NCI-H82 (cell line): ENCODE results near the gene CPA4.
"Not testable (repeated sequence)": the region's sequence is repeated elsewhere in the genome, so short reads cannot be mapped to it uniquely, and the experiment has no call there.

ENCODE experiments used
- DNase-seq: peaks from one replicate; lab custom pipeline; 2025; lab: John Stamatoyannopoulos, UW

Gene CPA4, protein sequence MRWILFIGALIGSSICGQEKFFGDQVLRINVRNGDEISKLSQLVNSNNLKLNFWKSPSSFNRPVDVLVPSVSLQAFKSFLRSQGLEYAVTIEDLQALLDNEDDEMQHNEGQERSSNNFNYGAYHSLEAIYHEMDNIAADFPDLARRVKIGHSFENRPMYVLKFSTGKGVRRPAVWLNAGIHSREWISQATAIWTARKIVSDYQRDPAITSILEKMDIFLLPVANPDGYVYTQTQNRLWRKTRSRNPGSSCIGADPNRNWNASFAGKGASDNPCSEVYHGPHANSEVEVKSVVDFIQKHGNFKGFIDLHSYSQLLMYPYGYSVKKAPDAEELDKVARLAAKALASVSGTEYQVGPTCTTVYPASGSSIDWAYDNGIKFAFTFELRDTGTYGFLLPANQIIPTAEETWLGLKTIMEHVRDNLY

DNA sequence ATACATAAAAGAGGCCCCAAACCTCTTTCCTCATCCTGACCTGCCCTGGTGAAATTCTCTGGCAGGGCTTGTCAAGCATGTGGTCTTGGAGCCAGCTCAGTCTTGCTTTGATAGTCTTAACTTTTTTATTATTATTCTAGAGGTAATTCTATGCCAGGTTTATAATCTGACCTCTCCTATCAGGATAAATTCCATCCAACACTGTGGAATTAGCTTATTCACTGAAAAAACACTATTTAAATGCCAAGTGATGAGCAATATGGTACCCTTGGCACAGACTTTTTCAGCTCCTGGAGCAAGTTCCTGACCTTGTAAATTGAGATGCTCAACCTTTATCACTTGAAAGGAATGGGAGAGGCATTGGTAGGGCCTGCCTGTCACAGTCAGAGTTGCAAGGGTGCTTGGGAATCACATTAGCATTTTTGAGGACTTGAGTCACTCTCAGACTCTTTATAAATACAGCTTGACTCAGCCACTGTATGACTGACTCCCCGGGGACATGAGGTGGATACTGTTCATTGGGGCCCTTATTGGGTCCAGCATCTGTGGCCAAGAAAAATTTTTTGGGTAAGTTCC is at the start of gene CPA4:
Gene CPA4 (plus strand): TSS at position 480 of the 576 bp plus-strand sequence. CDS start 20 bp downstream, at position 500.
- DNase-seq = no peak

DNA sequence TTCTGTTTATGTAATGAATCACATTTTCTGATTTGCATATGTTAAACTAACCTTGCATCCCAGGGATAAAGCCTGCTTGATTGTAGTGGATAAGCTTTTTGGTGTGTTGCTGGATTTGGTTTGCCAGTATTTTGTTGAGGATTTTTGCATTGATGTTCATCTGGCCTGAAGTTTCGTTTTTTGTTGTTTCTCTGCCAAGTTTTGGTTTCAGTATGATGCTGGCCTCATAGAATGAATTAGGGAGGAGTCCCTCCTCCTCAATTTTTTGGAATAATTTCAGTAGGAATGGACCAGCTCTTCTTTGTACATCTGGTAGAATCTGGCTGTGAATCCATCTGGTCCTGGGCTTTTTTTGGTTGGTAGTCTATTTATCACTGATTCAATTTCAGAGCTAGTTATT is 49.5 kb upstream of the CPA4 start:
- DNase-seq = not testable (repeated sequence)

DNA sequence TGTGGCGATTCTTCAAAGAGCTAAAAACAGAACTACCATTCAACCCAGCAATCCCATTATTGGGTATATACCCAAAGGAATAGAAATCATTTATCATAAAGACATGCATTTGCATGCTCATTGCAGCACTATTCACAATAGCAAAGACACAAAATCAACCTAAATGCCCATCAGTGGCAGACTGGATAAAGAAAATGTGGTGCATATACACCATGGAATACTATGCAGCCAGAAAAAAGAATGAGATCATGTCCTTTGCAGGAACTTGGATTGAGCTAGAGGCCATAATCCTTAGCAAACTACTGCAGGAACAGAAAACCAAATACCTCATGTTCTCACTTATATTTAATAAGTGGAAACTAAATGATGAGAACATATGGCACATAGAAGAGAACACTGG is 46.5 kb upstream of the CPA4 start:
- DNase-seq = not testable (repeated sequence)

DNA sequence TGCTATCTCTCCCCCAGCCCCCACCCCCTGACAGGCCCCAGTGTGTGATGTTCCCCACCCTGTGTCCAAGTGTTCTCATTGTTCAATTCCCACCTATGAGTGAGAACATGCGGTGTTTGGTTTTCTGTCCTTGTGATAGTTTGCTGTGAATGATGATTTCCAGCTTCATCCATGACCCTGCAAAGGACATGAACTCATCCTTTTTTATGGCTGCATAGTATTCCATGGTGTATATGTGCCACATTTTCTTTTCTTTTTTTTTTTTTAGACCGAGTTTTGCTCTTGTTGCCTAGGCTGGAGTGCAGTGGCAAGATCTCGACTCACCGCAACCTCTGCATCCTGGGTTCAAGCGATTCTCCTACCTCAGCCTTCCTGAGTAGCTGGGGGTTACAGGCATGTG is 44.1 kb upstream of the CPA4 start:
- DNase-seq = not testable (repeated sequence)

DNA sequence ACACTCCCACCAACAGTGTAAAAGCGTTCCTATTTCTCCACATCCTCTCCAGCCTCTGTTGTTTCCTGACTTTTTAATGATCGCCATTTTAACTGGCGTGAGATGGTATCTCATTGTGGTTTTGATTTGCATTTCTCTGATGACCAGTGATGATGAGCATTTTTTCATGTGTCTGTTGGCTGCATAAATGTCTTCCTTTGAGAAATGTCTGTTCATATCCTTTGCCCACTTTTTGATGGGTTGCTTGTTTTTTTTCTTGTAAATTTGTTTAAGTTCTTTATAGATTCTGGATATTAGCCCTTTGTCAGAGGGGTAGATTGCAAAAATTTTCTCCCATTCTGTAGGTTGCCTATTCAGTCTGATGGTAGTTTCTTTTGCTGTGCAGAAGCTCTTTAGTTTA is 43.3 kb upstream of the CPA4 start:
- DNase-seq = not testable (repeated sequence)

DNA sequence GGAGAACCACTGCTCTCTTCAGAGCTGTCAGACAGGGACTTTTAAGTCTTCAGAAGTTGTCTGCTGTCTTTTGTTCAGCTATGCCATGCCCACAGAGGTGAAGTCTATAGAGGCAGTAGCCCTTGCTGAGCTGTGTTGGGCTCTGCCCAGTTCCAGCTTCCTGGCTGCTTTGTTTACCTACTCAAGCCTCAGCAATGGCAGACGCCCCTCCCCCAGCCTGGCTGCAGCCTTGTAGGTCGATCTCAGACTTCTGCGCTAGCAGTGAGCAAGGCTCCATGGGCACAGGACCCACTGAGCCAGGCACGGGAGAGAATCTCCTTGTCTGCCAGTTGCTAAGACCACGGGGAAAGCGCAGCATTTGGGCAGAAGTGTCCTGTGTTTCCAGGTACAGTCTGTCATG is 38.4 kb upstream of the CPA4 start:
- no peak for DNase-seq

DNA sequence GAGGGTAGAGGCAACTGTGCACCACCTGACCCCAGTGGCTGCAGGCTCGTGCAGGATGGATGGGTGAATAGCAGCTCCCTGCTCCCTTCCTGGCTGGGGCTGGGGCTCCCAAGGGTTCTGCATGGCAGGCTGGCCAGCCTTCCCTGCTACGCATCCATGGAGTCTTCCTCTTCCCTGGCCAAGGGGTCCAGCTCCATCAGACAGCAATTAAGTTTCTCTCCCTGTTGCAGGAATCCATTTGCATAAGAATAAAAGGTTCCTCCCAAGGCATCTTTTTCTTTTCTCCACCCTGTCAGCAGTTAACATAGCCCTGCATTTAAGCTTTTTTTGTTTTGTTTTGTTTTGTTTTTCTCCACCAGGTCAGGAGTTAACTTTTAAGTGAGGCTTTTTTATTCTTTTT is 36.3 kb upstream of the CPA4 start:
- DNase-seq = no peak

DNA sequence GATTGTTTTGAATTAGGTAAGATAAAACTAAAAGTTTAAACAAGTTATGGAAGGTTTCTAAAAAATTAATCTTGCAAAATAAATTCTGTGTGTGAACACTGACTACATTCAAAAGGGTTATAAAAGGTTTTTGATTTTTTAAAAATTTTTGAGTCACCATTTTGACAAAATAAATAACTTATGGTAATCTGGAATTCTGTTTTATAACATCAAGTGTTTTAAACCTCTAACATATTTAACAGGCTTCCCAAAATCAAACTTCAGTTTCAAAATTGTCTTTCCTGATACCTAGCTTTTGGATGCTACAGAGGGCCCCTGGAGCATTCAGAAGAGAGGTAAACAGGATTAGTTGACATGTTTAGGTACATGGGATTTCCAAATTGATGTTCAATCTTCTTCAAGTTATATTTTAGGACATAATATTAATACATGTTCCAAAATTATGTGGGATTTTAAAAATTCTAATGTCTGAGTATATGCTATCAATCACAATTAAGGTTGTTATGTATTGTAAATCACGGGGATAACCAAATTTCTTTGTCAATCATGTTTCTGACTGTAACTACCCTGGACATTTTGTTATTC is 34.4 kb upstream of the CPA4 start:
- DNase-seq = no peak

DNA sequence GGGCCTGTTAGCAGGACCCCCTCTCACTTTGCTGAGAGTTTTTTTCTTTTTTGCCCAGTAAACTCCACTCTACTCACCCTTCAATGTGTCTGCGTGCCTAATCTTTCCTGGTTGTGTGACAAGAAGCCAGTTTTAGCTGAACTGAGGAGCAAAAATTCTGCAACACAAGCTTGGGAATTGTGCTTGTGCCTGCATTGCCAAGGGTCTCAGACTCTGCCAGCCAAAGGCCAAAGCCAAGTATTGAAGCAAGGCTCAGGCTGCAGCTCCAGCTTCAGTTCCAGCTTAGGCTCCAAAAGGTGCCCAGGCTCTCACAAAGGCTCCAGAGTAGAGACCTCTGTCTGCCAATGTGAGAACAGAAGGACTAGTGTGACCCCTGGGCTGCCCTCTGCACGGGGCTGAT is 30.5 kb upstream of the CPA4 start:
- DNase-seq = no peak

DNA sequence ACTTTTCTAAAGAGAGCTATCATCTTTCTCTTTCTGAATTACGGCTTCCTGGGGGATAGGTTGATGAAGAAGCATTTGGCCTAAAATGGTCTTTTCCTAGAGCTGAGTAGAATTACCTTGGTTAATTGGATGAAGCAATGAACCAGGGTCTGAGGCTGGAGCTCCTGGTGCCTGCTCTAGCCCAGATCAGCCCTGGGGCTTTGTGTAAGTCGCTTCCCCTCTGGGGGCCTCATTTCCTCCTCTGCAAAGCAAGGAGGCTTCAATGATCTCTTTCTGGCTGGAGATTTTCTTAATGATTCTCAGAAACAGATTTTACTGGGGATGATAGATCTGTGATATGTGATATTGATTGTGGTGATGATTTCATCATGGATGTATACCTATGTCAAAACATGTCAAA is 29.8 kb upstream of the CPA4 start:
- peak; percentile 88 for DNase-seq

DNA sequence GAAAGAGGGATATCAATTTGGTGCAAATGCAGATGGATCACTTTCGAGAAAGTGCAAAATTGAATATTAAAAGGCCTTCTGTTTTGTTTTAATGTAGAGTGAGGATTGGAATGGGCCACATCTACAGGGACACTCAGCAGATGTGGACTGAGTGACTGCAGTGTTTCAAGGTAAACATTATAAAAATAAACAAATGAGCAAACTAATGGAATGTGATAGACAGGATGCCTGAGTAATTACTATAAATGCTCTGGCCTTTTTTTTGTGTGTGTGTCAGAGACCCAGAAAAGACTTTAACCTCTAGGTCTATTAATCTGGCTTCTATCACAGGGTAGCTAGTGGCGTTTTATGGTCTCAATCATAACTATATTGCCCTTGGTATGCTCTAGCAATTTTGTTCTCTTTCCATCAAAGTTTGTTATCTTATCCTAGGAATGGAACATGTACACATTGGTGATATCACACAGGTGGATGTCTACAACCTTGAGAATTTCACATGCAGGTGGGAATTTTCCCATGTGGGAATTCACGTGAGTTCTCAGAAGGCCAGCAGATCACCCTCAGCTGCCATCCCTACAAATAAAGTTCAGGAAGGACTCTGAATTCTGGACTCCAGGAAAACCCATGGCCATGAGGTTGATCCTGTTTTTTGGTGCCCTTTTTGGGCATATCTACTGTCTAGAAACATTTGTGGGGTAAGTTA is 26.6 kb upstream of the CPA4 start, which contains the start of gene CPA2:
Gene CPA2 (plus strand): TSS at position 606 of the 703 bp plus-strand sequence. CDS start 19 bp downstream, at position 625.
- no peak for DNase-seq

DNA sequence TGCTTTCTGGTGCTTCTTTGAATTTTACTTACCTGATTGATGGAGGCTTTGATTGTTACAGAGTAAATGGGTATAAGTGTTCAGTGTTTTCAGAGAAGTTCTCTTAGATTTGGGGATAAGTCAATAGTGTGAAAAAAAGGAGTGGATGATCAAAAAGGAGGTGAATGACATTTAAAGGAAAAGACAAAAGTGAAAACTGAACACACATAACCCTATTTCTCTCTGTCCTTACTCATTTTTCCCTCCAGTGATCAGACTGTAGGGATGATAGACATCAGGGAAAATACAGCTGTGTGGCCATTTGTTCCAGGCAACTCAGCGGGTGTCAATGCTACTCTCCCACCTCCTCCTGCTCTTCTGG is 26.0 kb upstream of the CPA4 start:
- DNase-seq = no peak

DNA sequence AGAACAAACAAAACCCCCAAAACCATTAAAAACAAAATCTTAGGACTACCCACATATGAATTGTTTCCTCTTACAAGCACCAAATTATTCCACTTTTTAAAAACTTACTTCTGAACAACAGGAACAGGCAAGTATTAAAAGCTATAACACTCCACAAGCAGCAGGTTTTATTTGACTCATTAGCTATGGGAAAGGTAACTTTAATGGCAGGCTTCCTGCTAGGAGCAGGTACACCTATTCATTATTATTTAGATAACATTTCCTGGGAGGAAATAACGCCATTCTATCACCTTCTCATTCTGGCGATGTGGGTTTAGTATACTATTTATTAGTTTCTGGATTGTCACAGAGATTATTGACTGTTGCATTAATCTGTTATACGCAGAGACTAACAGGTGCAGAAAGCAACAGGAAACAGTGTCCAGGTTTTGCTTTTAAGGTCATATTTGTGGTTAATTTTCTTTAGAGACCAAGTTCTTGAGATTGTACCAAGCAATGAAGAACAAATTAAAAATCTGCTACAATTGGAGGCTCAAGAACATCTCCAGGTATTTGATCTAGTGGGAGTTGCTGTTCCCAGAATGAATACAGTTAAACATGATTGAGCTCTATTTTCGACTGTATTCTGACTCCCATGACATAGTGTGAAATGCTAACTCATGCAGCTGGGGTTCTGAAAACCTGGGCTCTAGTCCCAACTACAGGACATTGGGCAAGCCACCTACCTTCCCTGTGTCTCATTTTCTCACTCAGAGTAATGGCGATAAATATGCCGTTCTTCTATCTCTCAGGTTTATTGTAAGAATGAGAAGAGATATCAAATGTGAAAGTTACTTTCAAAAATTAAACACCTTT is 24.3 kb upstream of the CPA4 start:
- no peak for DNase-seq

DNA sequence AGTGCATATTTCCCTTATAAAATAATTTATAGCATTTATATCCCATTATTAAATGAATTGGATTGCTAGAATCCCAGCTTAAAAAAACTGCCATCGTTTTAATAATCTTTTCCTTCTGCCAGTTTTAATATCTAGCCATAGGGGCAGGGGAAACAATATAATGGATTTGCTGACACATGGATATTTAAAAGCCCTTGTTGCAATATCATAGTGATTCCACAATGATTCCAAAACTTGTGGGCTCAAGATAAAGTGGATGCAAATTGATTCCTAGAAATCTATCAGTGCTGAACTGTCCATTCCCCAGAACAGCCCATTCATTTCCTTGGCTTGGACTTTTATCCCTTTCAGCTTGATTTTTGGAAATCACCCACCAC is 23.7 kb upstream of the CPA4 start:
- no peak for DNase-seq

DNA sequence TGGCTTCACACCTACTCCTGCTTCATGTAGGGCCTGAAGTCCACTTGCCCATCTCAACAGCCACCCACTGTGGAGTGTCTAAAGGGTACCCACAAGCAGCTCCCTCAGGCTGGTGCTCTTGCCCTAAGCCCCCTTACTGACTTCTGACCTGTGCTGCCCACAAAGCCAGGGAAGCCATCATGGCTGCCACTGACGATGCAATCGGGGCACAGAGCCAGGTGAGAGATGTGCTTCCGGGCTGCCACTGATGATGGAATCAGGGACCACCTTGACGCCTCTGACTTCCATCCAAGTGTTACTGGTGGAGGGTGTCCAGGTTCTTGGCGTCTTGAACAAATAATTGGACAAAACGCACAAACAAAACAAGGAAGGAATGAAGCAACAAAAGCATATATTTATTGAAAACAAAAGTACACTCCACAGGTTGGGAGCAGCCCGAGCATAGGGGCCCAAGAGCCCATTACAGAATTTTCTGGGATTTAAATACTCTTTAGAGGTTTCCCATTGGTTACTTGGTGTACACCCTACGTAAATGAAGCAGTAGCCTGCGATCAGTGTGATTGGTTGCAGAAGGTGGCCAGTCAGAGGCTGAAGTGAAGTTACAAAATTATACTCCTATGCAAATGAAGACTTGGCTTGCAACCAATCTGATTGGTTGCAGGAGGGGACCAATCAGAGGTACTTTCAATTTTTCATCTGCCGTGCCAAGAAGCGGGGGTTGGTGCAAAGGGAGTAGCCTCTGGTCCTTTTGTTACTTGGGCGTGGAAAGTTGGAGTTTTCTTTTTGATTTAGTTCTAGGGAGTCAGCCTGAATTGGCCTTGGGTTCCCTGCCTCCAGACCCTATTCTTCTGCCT is 21.8 kb upstream of the CPA4 start:
- DNase-seq = no peak

DNA sequence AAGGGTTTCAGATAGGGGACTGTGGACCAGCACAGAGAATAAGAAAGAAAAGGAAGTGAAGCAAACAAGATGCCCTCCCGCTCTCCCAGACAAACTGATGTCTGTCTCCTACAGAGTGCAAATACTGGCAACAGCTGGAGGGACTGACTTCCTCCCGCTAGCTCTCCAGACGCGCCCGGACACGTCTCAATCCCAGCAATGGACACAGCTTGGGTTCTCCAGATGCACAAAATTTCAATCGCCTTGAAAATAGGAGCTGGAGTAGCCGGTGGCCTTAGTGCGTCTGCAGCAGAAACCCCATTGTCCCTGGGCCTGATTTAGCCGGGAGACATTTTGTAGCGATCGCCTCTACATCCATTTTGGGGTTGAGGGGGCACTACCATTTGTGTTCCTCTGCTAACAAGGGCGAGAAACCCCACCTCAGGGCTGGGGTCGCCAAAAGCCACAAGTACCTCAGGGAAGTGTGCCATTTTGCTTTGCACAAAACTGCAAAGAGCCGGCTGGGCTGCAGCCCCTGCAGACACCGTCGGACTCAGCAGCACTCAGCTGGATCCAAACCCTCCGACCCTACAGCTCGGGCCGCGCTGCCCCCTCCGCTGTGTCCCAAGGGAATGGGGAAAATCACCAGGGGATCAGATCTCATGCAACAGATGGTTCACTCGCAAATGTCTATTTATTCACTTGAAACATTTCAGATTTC is 20.4 kb upstream of the CPA4 start:
- DNase-seq = peak; percentile 82

DNA sequence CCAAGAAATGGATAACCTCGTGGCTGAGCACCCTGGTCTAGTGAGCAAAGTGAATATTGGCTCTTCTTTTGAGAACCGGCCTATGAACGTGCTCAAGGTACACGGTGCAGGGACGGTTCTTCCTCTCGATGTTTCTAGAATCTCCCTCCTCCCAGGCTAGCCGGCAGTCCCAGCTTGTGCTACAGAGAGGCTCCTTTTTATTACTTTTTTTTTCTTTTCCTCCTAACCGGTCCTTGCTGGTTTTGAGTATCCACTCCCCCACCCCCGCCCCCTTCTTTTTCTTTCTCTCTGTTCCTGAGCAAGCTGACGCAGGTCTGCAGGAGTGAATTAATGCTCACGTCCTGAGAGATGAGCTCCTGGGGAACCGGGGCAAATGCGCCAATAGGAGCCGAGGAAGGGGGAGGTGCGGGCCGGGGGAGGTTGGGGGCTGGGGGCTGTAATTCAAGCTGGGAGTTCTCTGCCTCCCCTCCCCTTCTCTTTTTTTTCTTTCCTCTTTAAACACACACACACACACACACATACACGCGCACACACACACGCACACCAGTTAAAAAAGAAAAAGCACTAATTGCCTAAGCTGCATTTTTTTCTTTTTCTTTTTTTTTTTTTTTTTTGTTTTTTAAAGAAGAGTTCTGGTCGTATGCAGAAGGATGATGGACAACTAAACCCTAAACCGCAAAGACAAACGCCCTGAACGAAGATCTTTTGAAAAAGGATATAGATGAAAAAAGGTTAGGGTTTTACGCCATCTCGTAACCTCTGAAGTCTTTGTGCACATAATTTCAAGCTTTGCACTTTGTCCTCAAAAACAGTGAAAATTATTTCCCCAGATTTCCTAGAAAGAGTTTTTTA is 19.7 kb upstream of the CPA4 start:
- DNase-seq = peak; percentile 96

DNA sequence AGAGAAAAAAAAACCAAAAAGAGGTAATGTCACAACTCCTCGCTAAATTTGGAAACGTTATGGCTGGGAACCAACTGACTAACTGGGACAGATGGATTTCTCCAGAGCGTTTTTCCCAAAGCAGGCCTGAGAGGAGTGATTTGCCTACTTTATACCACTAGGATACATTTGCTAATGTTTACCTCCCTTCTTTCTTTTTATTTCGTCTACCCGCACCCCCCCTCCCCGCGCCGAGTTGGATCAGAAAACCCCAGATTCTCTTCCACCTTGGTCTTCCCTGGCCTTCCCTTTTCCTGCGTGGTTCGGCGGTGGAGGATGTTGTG is 19.1 kb upstream of the CPA4 start:
- peak; percentile 41 for DNase-seq

DNA sequence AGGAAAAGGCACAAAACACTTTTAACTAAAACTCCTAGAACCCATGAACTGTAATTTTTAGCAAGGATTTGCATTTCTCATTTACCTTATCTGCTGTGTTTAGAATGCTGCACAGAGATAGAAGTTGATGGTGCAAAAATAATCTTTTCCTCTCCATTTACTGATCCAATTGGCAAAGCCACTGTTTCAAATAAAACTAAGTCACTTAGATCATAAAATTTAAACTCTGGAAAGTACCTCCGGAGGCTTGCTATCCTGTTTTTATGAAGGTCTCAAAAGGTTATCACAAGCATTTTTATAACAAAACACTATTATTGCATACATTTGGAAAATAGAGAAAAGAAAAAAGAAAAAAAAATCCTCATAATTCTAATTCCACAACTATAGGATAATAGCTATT is 18.7 kb upstream of the CPA4 start:
- no peak for DNase-seq
